Measurements from ENCODE around the gene INHBE. TPM values are rescaled to one million over a fixed set of nuclear protein-coding genes. Genes with fewer than 3 reads are reported as not detected.
"Not testable (repeated sequence)": the region's sequence is repeated elsewhere in the genome, so short reads cannot be mapped to it uniquely, and the experiment has no call there.

INHBE gene, protein sequence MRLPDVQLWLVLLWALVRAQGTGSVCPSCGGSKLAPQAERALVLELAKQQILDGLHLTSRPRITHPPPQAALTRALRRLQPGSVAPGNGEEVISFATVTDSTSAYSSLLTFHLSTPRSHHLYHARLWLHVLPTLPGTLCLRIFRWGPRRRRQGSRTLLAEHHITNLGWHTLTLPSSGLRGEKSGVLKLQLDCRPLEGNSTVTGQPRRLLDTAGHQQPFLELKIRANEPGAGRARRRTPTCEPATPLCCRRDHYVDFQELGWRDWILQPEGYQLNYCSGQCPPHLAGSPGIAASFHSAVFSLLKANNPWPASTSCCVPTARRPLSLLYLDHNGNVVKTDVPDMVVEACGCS
- total RNA-seq: not detected

DNA sequence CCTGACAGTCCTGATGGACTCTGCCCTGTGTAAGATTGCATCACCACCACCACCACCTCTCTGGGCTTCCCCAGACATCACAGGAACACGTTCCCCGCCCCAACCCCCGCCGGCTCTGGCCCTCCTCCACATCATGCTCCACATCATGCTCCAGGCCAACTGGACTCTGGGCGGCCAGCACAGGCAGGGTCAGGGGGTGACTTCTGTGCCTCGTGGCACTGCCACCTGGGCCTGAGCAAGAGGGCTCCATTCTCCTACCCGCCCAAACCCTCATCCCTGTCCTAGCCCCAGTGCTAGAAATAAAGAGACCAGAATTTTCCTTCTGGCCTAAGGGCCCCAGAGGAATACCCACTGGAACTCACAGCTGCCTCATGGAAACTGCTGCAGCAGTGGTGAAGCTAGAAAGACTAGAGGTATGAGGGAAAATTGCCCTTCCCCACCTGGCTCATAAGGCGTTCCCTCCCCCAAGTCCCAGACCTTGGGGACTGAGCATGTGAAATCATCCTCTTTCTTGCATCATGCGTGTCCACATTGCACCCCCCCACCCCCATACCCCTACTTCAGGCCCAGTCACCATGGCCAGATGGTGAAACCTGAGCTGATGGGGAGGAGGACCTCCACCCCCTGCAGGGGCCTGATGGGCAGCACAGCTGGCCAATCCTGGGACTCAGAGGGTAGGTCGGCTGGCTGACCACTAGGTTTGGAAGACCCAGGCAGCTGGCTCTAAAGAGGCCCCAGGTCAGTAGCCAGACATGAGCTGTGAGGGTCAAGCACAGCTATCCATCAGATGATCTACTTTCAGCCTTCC, at the start of gene INHBE:
Gene INHBE (plus strand): TSS at position 742 of the 808 bp plus-strand sequence. CDS start 230 bp downstream, outside the sequence.
- peak; percentile 63 for DNase-seq

DNA sequence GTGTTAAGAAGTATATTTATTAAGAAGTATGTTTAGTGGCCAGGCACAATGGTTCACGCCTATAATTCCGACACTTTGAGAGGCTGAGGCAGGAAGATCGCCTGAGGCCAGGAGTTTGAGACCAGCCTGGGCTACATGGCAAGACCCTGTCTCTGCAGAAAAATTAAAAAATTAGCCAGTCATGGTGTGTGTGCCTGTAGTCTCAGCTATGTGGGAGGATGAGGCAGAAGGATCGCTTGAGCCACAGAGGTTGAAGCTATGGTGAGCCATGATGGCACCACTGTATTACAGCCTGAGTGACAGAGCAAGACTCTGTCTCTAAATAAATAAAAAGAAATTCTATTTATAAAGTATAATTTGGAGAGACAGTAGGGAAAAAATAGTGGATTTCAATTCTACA, 44.6 kb upstream of the INHBE start:
- no peak for DNase-seq

DNA sequence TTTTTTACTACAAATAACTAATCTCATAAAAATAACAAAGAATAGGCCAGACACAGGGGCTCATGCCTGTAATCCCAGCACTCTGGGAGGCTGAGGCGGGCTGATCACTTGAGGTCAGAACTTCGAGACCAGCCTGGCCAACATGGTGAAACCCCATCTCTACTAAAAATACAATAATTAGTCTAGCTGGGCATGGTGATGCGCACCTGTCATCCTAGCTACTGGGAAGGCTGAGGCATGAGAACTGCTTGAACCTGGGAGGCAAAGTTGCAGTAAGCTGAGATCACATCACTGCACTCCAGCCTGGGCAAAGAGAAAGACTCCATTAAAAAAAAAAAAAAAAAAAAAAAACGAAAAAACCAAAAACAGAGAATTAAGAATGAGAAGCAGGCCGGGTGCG, 40.9 kb upstream of the INHBE start:
- DNase-seq: not testable (repeated sequence)

DNA sequence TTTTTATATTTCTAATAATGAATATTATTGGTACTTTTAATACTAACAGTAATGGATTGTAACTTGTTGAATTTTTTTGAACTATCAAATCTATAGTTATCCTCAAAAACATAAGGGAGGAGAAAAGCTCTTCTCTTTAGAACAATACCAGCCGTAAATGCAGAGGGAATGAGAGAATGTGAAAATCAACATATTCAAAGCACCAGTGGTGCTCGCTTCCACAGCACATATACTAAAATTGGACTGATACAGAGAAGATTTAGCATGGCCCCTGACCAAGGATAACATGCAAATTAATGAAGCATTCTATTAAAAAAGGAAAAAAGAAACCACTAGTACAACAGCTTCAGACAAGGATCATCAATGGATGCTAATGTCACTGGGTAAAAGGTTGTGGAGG, 40.0 kb upstream of the INHBE start:
- DNase-seq: no peak

DNA sequence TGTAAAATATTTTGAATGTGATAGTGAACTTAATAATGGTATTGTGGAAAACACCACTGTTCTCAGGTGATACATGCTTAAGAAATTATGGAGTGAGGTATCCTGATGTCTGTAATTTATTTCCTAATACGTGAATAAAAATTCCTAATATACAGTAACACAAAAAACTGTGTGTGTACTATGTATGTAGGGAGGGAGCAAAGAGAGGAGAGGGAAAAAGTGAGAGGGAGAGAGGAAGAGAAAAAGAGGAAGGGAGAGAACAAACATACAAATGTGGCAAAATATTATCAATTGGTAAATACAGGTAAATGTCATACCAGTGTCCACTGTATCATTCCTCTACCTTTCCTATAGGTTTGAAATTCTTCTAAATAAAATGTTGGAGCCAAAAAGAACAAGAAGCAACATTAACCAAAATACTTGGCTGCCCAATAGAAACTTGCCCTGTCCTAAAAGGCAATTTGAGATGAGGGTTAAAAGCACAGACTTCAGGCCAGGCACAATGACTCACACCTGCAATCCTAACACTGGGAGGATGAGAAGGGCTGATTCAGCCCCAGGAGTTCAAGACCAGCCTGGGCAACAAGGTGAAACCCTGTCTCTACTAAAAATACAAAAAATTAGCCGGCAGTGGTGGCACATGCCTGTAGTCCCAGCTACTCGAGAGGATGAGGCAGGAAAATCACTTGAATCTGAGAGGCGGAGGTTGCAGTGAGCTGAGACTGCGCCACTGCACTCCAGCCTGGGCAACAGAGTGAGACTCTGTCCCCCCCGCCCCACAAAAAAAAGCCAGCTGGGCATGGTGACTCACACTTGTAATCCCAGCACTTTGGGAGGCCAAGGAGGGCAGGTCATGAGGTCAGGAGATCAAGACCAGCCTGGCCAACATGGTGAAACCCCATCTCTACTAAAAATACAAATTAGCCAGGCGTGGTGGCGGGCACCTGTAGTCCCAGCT, 38.8 kb upstream of the INHBE start:
- DNase-seq: no peak

DNA sequence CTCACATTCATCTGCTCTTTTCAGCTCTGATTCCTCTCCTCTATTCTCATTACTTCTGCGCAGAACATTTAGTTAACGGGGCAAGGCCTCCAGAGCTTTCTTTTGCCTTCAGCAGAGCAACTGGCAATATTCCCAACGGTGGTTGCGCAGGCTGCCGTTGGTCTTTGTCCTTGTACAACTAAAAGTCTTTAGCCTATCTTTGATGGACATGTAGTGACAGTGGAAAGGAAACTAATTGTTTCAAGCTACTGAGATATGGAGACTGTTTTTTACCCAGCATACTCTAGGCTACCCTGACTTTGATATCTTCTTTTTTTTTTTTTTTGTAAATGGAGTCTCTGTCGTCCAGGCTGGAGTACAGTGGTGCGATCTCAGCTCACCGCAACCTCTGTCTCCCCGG, 36.9 kb upstream of the INHBE start:
- no peak for DNase-seq

DNA sequence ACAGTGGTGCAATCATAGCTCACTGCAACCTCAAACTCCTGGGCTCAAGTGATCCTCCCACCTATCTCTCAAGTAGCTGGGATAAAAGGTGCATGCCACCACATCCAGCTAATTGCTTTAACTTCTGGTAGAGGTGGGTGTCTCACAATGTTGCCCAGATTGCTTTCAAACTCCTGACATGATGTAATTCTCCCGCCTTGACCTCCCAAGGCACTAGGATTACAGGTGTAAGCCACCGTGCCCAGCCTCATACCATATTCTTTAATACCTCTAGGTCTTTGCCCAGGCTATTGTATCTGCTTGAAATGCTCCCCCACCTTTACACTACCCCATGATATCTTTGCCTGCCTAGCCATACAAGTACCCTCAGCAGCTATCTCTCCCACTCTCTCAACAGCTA, 35.6 kb upstream of the INHBE start:
- DNase-seq: no peak

DNA sequence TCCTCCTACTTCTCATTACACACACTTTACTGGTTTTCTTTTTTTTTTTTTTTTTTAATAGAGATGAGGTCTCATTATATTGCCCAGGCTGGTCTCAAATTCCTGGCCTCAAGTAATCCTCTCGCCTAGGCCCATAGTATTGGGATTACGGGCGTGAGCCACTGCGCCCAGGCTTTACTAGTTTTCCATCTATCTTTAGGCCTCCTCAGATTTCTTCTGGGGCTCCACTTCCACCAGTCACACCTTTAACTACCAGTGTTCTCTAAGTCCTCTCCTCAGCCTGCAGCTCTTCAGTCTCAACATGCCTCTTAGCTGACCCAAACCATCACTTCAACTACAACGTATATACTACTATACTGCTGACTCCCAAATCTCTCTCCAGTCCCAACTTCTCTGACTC, 34.6 kb upstream of the INHBE start:
- DNase-seq: no peak

DNA sequence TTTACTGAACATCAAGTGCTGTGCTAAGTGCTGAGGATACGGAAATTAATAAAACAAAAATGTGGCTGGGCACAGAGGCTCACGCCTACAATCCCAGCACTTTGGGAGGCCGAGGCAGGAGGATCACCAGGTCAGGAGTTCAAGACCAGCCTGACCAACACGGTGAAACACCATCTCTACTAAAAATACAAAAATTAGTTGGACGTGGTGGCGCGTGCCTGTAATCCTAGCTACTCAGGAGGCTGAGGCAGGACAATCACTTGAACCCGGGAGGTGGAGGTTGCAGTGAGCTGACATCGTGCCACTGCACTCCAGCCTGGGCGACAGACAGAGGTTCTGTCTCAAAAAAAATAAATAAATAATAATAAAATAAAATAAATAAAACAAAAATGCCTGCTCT, 28.2 kb upstream of the INHBE start:
- not testable (repeated sequence) for DNase-seq

DNA sequence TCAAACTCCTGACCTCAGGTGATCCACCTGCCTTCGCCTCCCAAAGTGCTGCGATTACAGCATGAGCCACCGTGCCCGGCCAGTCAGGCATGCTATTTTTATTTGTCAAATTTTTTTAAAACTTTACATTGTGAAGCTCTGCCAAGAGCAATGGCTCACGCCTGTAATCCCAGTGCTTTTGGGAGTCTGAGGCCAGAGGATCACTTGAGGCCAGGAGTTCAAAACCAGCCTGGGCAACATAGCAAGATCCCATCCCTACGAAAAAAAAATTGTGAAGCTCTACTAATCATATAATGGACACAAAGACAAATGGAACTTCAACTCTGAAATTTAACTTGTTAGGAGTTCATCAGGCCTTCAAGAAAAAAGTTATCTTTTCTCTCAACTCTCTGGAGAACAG, 26.1 kb upstream of the INHBE start:
- no peak for DNase-seq

DNA sequence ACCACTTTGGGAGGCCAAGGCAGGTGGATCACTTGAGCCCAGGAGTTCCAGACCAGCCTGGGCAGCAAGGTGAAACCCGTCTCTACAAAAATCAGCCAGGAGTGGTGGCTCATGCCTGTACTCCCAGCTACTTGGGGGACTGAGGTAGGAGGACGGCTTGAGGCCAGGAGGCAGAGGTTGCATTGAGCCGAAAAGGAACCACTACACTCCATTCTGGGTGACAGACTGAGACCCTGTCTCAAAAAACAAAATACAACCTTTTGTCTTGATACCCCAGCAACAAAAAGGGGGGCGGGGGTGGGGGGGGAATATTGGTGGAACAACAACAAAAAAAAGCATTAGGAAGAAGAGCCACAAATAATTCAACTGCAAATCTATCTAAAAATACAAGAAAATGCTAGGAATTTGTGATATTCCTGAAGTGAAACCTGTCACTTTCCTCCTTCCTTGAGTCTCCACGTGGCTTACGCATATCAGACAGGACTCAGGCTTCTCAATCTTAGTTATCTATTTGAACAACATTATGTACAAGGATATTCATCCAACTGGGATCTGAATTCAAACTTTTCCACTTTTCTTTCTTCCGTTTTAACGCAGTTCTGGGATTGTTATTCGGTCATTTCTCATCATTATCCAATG, 25.5 kb upstream of the INHBE start:
- no peak for DNase-seq

DNA sequence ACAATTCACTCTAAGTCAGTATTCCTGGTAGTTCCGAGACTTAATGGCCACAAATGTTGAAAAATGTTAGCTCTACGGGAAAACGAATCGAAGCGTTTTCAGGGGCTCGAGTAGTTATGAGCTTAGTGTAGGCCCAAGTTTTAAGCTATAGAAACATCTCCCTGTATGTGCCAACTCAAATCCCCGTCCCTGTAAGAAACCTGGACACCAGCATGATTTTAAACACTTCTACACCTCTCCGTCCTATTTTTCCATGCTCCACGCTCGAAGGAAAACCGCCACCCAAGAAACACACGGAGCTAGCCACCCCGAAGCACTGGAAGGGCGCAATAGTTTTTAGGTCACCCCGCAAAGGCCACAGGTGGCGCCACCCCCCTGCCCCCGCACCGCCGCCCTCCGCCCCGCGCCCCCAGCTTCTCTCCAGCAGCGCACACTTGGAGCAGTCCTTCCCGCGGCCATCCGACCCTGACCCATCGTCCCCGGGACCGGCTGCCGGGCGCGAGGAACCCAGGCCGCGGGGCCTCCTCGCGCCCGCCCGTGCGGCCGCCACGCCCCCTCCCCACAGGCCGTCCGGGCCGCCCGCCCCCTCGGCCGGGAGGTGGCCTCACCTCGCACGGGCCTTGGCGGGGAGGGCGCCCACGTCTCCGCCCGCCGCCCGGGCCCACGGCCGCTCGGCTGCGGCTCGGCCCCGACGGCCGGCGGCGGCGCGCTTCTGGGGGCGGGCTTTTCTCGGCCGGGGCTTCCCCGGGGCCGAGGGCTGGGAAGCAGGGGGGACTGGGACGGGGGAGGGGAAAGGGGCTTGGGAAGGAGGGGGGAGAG, 24.8 kb upstream of the INHBE start:
- DNase-seq: no peak

DNA sequence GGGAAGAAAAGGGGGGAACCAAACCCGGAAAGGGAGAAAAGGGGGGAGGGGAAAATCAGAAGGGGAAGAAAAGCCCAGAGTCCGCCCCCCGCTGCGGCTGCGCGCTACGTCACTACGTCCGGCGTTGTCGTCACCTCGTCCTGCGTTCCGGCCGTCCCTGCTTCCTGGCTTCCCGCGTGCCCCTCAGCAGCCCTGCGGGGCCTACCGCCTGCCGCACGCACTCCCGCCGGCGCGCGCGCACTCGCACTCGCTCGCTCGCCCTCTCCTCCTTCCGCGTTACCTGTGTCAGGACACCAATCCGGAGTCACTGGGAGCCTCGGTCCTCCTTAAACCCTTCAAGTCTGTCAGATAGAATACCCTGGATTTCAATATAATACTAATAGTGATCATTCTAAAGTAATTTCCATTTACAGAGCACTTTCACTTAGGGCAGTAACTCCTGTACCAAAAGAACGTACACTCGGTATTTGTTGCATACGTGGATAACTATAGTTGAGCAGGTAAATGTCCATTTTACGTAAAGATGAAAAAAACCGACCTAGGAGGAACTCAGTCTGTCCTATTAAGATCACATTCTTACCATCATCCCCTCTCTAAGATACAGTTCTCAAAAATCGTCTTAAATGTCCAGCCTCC, 24.1 kb upstream of the INHBE start, which contains the start of gene R3HDM2:
Gene R3HDM2 (minus strand): TSS at position 113 of the 636 bp plus-strand sequence. CDS start 120,615 bp downstream, outside the sequence.
- DNase-seq: peak; percentile 98

DNA sequence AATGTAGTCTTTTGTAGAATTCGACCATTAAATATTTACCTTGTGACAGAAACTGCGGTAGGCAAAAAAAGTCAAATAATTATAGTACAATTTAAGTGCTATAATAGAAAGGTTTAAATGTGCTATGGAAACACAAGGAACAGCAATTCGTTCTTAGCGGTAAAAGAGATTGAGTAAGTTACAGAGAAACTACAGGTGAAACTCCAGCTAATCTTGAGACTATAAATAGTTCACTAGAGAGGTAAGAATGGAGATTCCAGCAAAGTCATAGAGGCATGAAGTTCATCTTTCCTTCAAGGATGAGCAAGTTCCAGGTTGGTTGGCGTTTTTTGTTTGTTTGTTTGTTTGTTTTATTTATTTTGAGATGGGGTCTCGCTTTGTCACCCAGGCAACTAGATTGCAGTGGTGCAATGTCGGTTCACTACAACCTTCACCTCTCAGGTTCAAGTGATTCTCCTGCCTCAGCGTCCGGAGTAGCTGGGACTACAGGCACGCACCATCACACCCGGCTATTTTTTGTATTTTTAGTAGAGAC, 23.4 kb upstream of the INHBE start:
- DNase-seq: no peak

DNA sequence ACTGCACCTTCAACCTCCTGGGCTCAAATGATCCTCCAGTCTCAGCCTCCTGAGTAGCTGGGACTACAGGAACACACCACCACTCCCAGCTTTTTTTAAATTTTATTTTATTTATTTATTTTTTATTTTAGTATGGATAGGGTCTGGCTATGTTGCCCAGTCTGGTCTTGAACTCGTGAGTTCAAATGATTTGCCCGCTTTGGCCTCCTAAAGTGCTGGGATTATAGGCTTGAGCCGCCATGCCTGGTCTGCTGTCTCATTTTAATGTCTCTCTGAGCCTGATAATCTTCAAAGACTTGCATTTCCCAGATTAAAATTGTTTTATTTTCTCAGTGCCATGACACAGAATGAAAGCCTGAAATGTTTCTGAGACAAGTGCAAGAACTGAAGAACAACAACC, 21.7 kb upstream of the INHBE start:
- no peak for DNase-seq

DNA sequence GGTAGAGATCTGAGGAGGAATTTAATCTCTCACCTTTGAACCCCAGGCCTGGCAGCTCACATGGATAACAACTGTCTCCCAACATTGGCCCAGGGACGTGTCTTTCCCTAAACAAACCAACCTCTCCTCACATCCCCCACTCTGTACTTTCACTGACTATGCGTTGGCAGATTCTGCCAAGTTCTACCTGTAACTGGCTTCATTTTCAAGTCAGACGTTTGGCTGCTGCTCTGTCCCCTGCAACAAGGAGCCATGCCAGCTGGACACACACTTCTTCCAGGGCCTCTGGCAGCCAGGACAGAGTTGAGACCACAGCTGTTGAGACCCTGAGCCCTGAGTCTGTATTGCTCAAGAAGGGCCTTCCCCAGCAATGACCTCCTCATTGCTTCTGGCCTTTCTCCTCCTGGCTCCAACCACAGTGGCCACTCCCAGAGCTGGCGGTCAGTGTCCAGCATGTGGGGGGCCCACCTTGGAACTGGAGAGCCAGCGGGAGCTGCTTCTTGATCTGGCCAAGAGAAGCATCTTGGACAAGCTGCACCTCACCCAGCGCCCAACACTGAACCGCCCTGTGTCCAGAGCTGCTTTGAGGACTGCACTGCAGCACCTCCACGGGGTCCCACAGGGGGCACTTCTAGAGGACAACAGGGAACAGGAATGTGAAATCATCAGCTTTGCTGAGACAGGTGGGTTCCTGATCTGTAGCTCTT, 20.4 kb upstream of the INHBE start, which contains the start of gene INHBC:
Gene INHBC (plus strand): TSS at position 268 of the 707 bp plus-strand sequence. CDS start 103 bp downstream, at position 371.
- DNase-seq: no peak

DNA sequence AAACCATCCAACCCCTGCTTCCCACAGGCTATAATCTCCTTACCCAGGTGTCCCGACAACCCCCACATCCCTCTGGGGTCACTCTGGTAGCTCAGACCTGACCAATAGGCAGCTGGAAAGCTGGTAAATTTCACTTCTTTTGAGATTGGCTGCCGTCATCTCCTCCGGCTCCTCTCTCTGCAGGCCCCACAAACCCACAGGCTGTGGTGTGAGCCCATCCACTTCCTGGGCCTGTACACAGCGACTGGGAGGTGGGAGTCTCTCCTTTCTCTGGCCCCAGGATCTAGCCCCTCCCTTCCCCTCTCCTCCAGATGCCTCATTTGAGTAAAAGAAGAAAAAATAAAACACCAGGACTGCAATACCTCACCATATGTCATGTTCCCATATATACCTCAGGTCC, 19.8 kb upstream of the INHBE start:
- peak; percentile 54 for DNase-seq

DNA sequence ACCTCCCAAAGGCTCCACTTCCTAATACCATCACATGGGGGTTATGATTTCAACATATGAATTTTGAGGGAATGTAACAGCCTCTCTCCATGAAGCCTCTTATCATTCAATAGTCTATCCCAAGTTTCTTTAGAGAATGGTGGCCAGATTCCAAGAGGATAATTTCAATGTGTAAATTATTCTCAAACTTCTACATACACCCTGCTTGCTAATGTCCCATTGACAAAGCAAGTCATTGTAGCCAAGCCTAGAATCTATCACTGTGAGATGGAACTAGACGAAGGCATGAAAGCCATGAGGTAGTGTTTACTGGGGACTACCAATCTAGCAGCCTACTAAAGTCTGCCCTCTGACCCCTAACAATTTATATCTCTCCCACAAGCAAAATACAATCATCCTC, 16.7 kb upstream of the INHBE start:
- no peak for DNase-seq

DNA sequence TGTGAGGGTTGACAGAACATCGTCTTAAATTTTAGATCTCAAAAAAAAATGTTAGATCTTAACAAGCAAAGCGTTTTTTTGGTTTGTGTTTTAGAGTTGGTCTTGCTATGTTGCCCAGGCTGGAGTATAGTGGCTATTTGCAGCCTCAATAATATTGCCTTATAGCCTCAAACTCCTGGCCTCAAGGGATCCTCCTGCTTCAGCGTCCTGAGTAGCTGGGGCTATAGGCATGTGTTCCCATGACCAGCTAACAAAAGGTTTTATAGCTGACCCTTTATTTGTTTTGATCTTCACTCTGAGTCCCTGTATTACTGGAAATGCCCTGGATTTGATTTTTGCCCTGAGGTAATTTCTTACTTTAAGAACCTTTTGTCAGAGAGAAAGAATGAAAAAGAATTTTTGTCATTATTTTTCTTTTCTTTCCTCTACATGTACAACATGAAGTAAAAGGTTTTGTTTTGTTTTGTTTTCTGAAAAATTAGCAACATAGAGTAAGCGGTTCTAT, 15.3 kb upstream of the INHBE start:
- no peak for DNase-seq
